ENCODE measurements around the gene BLOC1S6. TPM values are rescaled to one million over a fixed set of nuclear protein-coding genes. Genes with fewer than 3 reads are reported as not detected.

The BLOC1S6 gene
- total and polyA plus RNA-seq, 5 donors from 2014 or later: 37.9 to 66.3 (median 46.7) TPM

GRCh38 chr15:45616901-45617323, 29.7 kb downstream of the BLOC1S6 start:
- no peaks in the 10 kb centered on the region for H3K36me3 ChIP-seq (ENCODE audit: control insufficient read depth, insufficient read depth, low read length)
- ATAC-seq (ENCODE audit: low read depth in 2 of 2): no peak
- Mint-ChIP-seq H3K4me3 (no peak overlapping the region), H3K4me1 (peaks cover 0 to 4% (median 0%) of the 10 kb centered on the region in 4 donors), H3K27me3 (peaks cover 4% of the 10 kb centered on the region), H3K27ac (no peak overlapping the region), H3K36me3 (no peaks in the 10 kb centered on the region), H3K9me3 (no peaks in the 10 kb centered on the region)
- DNase-seq: no peak
- H3K27ac ChIP-seq (ENCODE audit: insufficient read depth, low read length, poor library complexity, severe bottlenecking): no peak overlapping the region
- H3K4me3 ChIP-seq (ENCODE audit: low read depth, low read length): no peak overlapping the region
- no peaks in the 10 kb centered on the region for H3K27me3 ChIP-seq (ENCODE audit: control insufficient read depth, insufficient read depth, low read length)
- H3K4me1 ChIP-seq (ENCODE audit: control insufficient read depth, insufficient read depth, low read length, poor library complexity, severe bottlenecking): no peaks in the 10 kb centered on the region
- H3K9me3 ChIP-seq (ENCODE audit: control insufficient read depth in 2 of 2, low read length in 2 of 2): no peaks in the 10 kb centered on the region

- Histone ChIP-seq H3K27ac (ENCODE audit: insufficient read depth, low read length, poor library complexity, severe bottlenecking) (no peak overlapping the region), H3K36me3 (ENCODE audit: control insufficient read depth, insufficient read depth, low read length) (no peaks in the 10 kb centered on the region), H3K4me3 (ENCODE audit: low read depth, low read length) (no peak overlapping the region), H3K4me1 (ENCODE audit: control insufficient read depth, insufficient read depth, low read length, poor library complexity, severe bottlenecking) (no peaks in the 10 kb centered on the region), H3K27me3 (ENCODE audit: control insufficient read depth, insufficient read depth, low read length) (no peaks in the 10 kb centered on the region), H3K9me3 (ENCODE audit: control insufficient read depth in 2 of 2, low read length in 2 of 2) (no peaks in the 10 kb centered on the region)
- no peak overlapping the region for H3K4me3 Mint-ChIP-seq
- no peaks in the 10 kb centered on the region for H3K4me1 Mint-ChIP-seq
- peak in 1 of 2 donors; percentile 43 for ATAC-seq (ENCODE audit: low read depth in 2 of 2)
- H3K27ac Mint-ChIP-seq: no peak overlapping the region
- H3K27me3 Mint-ChIP-seq: peaks cover 4% of the 10 kb centered on the region
- peak in 1 of 3 donors; percentile 52 for DNase-seq
- H3K9me3 Mint-ChIP-seq: peaks cover 0 to 6% (median 0%) of the 10 kb centered on the region in 7 donors
- H3K36me3 Mint-ChIP-seq: peaks cover 4% of the 10 kb centered on the region
Observed at GRCh38 chr15:45618813-45619212, 31.6 kb downstream of the BLOC1S6 start.

GRCh38 chr15:45628136-45628535, 41.0 kb downstream of the BLOC1S6 start:
- Histone ChIP-seq H3K9me3 (ENCODE audit: control insufficient read depth in 2 of 2, low read length in 2 of 2) (peaks cover 12 to 18% of the 10 kb centered on the region in 2 experiments), H3K4me3 (ENCODE audit: low read depth, low read length) (no peak overlapping the region), H3K27me3 (ENCODE audit: control insufficient read depth, insufficient read depth, low read length) (peaks cover 2% of the 10 kb centered on the region), H3K4me1 (ENCODE audit: control insufficient read depth, insufficient read depth, low read length, poor library complexity, severe bottlenecking) (no peaks in the 10 kb centered on the region), H3K36me3 (ENCODE audit: control insufficient read depth, insufficient read depth, low read length) (no peaks in the 10 kb centered on the region), H3K27ac (ENCODE audit: insufficient read depth, low read length, poor library complexity, severe bottlenecking) (no peak overlapping the region)
- H3K9me3 Mint-ChIP-seq: peaks cover 0 to 30% (median 9%) of the 10 kb centered on the region in 7 donors
- peaks cover 5% of the 10 kb centered on the region for H3K27me3 Mint-ChIP-seq
- H3K36me3 Mint-ChIP-seq: peaks cover 7% of the 10 kb centered on the region
- H3K4me1 Mint-ChIP-seq: peaks cover 0 to 4% (median 1%) of the 10 kb centered on the region in 4 donors
- DNase-seq (no peak), ATAC-seq (ENCODE audit: low read depth in 2 of 2) (no peak)
- peak overlapping the region in 1 of 4 donors; percentile 76 for H3K4me3 Mint-ChIP-seq
- H3K27ac Mint-ChIP-seq: no peak overlapping the region

- H3K4me3 Mint-ChIP-seq: peak overlapping the region in 1 of 4 donors; percentile 34
- DNase-seq (no peak), ATAC-seq (ENCODE audit: low read depth in 2 of 2) (no peak)
- peaks cover 11% of the 10 kb centered on the region for H3K4me1 ChIP-seq (ENCODE audit: control insufficient read depth, insufficient read depth, low read length, poor library complexity, severe bottlenecking)
- H3K4me3 ChIP-seq (ENCODE audit: low read depth, low read length): no peak overlapping the region
- peaks cover under 1% of the 10 kb centered on the region for H3K36me3 Mint-ChIP-seq
- no peaks in the 10 kb centered on the region for H3K36me3 ChIP-seq (ENCODE audit: control insufficient read depth, insufficient read depth, low read length)
- H3K27me3 Mint-ChIP-seq: peaks cover 5% of the 10 kb centered on the region
- H3K27ac ChIP-seq (ENCODE audit: insufficient read depth, low read length, poor library complexity, severe bottlenecking): no peak overlapping the region
- H3K27ac Mint-ChIP-seq: peak overlapping the region in 2 of 3 donors; percentile 21 to 50
- H3K4me1 Mint-ChIP-seq: peaks cover 1 to 12% (median 9%) of the 10 kb centered on the region in 4 donors
- peaks cover 0 to 12% (median 6%) of the 10 kb centered on the region in 7 donors for H3K9me3 Mint-ChIP-seq
- peaks cover 7 to 13% of the 10 kb centered on the region in 2 experiments for H3K9me3 ChIP-seq (ENCODE audit: control insufficient read depth in 2 of 2, low read length in 2 of 2)
- H3K27me3 ChIP-seq (ENCODE audit: control insufficient read depth, insufficient read depth, low read length): peaks cover 2% of the 10 kb centered on the region
Observed at GRCh38 chr15:45630917-45631691, 43.9 kb downstream of the BLOC1S6 start.

GRCh38 chr15:45631776-45632175, 44.6 kb downstream of the BLOC1S6 start:
- Histone ChIP-seq H3K36me3 (ENCODE audit: control insufficient read depth, insufficient read depth, low read length) (no peaks in the 10 kb centered on the region), H3K27ac (ENCODE audit: insufficient read depth, low read length, poor library complexity, severe bottlenecking) (no peak overlapping the region), H3K27me3 (ENCODE audit: control insufficient read depth, insufficient read depth, low read length) (no peaks in the 10 kb centered on the region), H3K4me1 (ENCODE audit: control insufficient read depth, insufficient read depth, low read length, poor library complexity, severe bottlenecking) (peaks cover 18% of the 10 kb centered on the region), H3K9me3 (ENCODE audit: control insufficient read depth in 2 of 2, low read length in 2 of 2) (peaks cover under 1 to 6% of the 10 kb centered on the region in 2 experiments), H3K4me3 (ENCODE audit: low read depth, low read length) (no peak overlapping the region)
- peaks cover 0 to 6% (median 5%) of the 10 kb centered on the region in 7 donors for H3K9me3 Mint-ChIP-seq
- peak overlapping the region in 1 of 4 donors; percentile 41 for H3K4me3 Mint-ChIP-seq
- peaks cover 5% of the 10 kb centered on the region for H3K27me3 Mint-ChIP-seq
- peak overlapping the region in 1 of 3 donors; percentile 21 for H3K27ac Mint-ChIP-seq
- no peaks in the 10 kb centered on the region for H3K36me3 Mint-ChIP-seq
- no peak for ATAC-seq (ENCODE audit: low read depth in 2 of 2)
- peaks cover 0 to 16% (median 9%) of the 10 kb centered on the region in 4 donors for H3K4me1 Mint-ChIP-seq
- no peak for DNase-seq

- Histone ChIP-seq H3K27me3 (ENCODE audit: control insufficient read depth, insufficient read depth, low read length) (no peaks in the 10 kb centered on the region), H3K4me1 (ENCODE audit: control insufficient read depth, insufficient read depth, low read length, poor library complexity, severe bottlenecking) (peaks cover 41% of the 10 kb centered on the region), H3K9me3 (ENCODE audit: control insufficient read depth in 2 of 2, low read length in 2 of 2) (no peaks in the 10 kb centered on the region), H3K4me3 (ENCODE audit: low read depth, low read length) (peak within 1 kb of the TSS; percentile 88), H3K27ac (ENCODE audit: insufficient read depth, low read length, poor library complexity, severe bottlenecking) (peak within 1 kb of the TSS; percentile 73), H3K36me3 (ENCODE audit: control insufficient read depth, insufficient read depth, low read length) (no peaks in the 10 kb centered on the region)
- Mint-ChIP-seq H3K36me3 (peaks cover 11% of the 10 kb centered on the region), H3K27ac (peak within 1 kb of the TSS; percentile 84 to 95 (median 91)), H3K4me1 (peaks cover 14 to 44% (median 29%) of the 10 kb centered on the region in 4 donors), H3K9me3 (peaks cover 0 to 3% (median 0%) of the 10 kb centered on the region in 7 donors), H3K4me3 (peak within 1 kb of the TSS; percentile 88 to 99 (median 97)), H3K27me3 (peaks cover 5% of the 10 kb centered on the region)
- ATAC-seq (ENCODE audit: low read depth in 2 of 2) (peak; percentile 65 to 69), DNase-seq (peak; percentile 36 to 89 (median 55))
Observed at GRCh38 chr15:45634432-45635190, 47.4 kb downstream of the BLOC1S6 start, which contains the start of gene SQOR. Gene SQOR (plus strand): TSS chr15:45635029. CDS start chr15:45658924, 23,895 bp downstream.

- Histone ChIP-seq H3K36me3 (ENCODE audit: control insufficient read depth, insufficient read depth, low read length) (peaks cover 2% of the 10 kb centered on the region), H3K27me3 (ENCODE audit: control insufficient read depth, insufficient read depth, low read length) (no peaks in the 10 kb centered on the region), H3K4me3 (ENCODE audit: low read depth, low read length) (peak overlapping the region; percentile 88), H3K9me3 (ENCODE audit: control insufficient read depth in 2 of 2, low read length in 2 of 2) (no peaks in the 10 kb centered on the region), H3K4me1 (ENCODE audit: control insufficient read depth, insufficient read depth, low read length, poor library complexity, severe bottlenecking) (peaks cover 41% of the 10 kb centered on the region), H3K27ac (ENCODE audit: insufficient read depth, low read length, poor library complexity, severe bottlenecking) (peak overlapping the region; percentile 73)
- peaks cover 14% of the 10 kb centered on the region for H3K36me3 Mint-ChIP-seq
- H3K27me3 Mint-ChIP-seq: peaks cover 5% of the 10 kb centered on the region
- peaks cover 16 to 50% (median 33%) of the 10 kb centered on the region in 4 donors for H3K4me1 Mint-ChIP-seq
- ATAC-seq (ENCODE audit: low read depth in 2 of 2) (peak; percentile 53 to 59), DNase-seq (peak; percentile 46 to 75 (median 55))
- H3K4me3 Mint-ChIP-seq: peak overlapping the region; percentile 88 to 99 (median 97)
- peaks cover 0 to 3% (median 0%) of the 10 kb centered on the region in 7 donors for H3K9me3 Mint-ChIP-seq
- peak overlapping the region; percentile 84 to 95 (median 91) for H3K27ac Mint-ChIP-seq
Observed at GRCh38 chr15:45635191-45635638, 48.0 kb downstream of the BLOC1S6 start.
